HG03521 (cell line): ENCODE results near the gene AMPD1.
A peak's percentile ranks its signal among the peaks of the same experiment; 100 is the strongest.

Experiments used
- ATAC-seq: cut with Tn5 transposase; IDR thresholded peaks from one replicate; pipeline ENCODE4 v1.9.1; 2021; ENCODE audit warnings: mild to moderate bottlenecking, moderate library complexity; ENCODE audit not compliant: unreplicated experiment

Gene AMPD1

DNA sequence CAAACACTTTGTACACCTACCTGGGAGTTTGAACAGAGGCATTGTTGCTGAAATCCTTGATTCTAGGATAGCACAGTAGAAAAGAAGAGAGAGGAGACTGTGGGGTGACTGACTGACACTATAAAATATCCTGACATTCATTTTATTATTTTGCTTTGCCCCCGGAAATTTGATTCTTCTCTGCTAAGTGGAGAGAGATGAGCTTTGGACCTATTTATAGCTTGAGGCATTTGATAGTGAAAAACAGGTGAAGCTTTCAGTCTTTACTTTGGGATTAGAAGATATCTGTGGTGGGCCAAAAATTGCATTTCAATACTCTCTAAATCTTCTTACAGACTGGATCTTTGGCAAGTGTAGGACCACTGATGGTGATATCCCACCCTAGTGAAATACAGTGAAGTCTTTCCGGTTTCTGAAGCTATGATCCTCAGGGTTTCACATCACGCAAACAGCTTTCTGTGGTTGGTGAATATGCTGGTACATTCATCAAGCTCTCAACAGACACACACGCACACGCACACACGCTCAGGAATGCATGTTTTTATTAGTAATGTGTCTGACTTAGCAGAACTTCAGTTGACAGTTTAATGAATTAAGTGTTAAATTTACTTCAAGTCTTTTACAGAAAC lies at the start of gene AMPD1:
AMPD1 (minus strand) TSS at position 117 of the 629 bp plus-strand sequence; CDS start at position 42, 75 bp downstream.
- no peak for ATAC-seq

DNA sequence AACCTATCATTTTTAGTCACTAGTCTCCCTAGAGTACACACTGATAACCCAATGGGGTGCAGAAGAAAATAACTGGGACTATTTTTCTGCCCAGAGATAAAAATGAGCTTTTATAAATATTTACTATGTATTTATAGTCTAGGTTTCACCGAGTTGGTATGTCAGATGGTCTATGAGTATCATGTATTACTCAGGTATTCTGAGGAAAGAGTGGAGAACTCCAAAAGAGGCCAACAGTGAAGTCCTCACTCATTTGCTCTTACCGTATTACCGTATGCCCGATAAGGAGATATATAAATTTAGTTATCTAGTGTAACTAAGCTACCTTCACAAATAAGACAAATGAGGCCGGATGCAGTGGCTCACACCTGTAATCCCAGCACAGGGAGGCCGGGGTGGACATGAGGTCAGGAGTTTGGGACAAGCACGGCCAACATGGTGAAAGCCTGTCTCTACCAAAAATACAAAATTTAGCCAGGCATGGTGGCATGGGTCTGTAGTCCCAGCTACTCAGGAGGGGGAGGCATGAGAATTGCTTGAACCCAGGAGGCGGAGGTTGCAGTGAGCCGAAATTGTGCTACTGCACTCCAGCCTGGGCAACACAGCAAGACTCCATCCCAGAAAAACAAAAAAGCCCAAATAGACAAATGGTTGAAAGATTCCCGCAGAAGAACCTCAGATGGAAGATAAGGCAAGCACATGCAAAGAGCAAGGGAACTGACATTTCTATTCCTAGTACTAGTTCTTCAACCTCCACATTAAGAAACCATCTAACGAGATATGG lies 46.8 kb upstream of the AMPD1 start:
- ATAC-seq = no peak

DNA sequence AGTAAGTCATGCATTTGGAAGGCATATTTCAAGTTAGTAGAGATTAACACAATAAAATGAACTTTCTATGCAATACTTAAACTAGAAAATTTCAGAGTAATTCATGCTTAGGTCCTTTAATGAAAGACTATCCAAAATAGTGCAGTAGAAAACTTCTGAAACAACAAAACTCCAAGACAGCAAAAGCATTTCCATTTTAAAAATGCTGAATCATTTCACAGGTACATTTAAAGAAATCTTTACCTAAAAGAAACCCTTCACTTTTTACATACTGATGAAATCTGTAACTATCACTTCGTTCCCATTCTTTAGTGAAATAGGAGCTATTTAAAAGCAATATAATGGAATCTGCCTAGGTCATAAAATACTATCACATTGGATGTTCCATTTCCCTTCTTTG lies 45.0 kb upstream of the AMPD1 start:
- no peak for ATAC-seq

DNA sequence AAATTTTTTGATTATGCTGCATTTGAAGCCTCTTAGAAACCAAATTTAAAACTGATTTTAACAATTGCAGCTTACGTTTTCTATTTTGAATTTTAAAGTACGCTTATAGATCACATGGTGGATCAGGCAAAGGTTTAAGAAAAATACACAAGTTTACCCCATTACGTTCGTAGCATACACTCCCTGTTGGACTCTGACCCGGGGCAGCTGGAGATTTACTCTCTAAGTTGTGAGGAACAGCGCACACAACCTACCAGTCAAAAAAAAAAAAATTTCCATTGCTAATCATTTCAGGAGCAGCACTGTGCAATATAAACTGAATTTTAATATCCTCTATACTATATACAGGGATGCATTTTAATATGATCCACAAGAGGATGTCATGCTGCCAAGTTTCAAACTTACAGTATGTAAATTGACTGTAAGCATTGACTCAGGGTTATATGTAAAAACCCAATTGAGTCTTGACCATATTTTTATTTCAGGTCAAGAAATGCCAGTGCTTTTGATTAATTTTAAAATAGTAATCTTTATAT lies 42.0 kb upstream of the AMPD1 start:
- no peak for ATAC-seq

DNA sequence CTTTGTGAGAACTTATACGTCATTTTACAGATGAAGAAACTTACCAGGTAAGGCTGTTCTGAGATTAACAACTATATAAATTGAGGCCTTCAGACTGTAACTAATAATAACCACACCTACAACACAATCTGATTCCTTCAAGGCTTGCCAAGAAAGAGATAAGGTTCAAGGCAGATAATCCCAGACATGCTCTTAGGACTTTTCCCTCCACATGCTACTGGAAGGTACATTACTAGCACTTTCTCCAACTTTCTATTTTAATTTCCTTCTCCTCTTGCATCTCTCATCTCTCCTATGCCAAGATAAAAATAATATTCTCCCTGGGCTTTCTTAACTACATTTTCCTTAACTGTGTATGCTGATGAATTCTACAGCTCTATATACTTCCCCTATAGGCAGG lies 40.1 kb upstream of the AMPD1 start:
- no peak for ATAC-seq

DNA sequence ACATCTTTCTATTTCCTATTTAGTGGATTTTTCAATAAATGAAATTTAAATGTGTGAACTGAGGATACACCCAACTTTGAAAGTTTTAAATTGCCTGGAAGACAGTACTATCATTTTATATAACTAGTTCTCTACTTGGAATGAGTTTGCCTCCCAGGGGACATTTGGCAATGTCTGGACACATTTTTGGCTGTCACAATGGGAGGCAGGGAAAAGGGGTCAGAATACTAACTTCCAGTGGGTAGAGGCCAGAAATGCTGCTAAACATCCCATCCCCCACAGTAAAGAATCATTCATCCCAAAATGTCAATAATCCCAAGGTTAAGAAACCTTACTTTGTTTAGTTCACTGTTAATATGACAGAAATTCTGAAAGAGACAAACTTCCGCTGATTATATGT lies 34.4 kb upstream of the AMPD1 start:
- ATAC-seq = no peak

DNA sequence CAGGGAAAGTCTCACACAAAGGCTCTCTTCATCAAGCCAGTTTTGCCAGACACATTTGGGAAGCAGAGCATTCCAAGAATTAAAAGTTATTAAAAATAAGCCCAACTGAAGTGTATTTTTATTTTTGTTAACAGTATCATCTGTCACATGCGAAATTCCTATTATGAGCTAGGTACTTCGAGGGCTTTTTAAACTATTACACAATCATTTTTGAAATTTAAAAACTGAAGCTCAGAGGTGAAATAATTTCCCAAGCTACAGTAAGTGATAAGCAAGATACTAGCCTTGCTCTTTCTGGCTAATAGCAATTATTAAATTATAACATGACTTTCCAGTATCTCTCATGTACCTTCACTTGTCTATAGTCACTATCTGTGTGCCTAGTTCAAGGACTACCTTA lies 33.2 kb upstream of the AMPD1 start:
- no peak for ATAC-seq

DNA sequence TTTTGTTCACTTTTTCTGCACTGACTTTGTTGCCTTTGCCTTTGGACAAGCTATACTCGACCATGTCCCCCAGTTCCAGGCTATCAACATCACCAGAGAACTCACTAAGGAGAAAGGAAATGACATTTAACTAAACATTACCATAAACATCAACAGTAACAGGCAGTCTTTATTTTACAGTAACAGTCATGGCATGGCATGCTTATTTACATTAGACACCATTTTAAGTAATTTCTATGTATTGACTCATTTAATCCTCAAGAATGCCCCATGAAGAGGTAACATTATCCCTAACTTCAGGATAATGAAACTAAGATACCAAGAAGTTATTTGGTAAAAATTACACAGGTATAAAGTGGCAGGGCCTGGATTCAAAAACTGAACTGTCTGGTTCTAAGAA lies 29.9 kb upstream of the AMPD1 start:
- no peak for ATAC-seq

DNA sequence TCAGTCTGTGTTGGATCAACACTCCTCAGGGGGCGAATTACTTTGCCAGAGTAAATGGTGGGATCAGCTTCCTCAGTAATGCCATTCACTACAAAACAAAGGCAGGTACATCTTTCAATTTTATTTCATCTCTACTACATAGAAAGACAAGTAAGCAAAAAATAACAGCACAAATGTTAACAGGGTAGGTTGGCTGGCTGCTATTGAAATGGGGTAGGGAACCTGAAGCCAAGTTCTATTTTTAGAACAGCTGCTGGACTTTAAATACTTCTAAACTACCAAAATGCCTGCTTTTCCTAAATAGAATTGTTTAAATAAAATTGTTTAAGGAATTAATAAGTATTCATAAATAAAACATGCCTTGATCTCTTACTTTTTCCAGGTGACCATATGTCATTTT lies 28.6 kb upstream of the AMPD1 start:
- ATAC-seq = no peak

DNA sequence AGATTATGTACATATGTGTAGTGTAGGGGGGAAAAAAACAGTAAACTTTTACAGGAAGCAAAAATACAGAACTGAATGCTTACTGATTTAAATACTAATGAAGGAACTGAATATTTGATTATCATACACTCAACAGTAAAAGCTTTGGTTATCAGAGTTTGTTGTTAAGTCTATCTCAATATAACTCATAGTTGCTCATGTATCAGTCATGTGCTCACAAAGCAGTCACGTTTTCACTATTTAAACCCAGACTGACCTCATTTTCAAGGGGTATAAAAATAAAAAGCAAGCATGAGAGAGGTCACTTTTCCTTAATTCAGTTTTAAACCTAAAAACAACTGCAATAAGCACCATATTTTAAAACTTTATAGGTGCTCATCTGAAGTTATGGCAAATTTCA lies 28.1 kb upstream of the AMPD1 start:
- no peak for ATAC-seq

DNA sequence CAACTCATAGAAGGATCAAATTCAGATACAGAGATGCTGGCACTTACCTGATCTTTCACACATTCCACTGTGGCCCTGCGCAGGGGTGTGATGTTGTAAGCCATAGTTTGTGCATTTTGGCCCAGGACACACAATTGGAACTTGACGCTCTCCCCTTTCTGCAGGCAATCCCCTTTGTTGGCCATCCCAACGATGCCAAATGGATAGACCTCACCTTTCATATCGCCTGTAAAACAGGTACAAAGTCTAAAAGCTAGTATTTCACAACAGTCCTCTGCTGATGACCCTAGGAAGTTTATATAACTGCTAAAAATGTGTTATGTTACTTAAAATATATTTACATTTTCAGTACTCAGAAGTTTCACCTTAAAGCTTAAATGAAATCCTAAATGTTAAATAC lies 25.1 kb upstream of the AMPD1 start:
- no peak for ATAC-seq

DNA sequence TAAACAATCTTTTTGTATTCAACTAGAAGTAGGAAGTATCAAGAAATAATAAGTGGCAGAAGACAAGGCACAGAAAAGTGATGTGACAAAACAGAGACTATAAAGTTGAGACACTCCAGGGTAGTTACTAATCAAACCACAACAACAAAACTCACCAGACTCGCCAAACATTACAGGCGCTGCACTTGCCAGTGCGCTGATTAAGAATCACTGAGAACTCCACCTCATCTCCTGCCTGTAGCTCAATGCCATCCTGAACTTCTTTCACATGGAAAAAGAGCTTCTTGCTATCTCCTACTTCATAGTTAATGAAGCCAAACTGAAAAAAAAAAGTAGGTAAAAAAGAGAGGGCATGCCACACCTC lies 24.1 kb upstream of the AMPD1 start:
- no peak for ATAC-seq

DNA sequence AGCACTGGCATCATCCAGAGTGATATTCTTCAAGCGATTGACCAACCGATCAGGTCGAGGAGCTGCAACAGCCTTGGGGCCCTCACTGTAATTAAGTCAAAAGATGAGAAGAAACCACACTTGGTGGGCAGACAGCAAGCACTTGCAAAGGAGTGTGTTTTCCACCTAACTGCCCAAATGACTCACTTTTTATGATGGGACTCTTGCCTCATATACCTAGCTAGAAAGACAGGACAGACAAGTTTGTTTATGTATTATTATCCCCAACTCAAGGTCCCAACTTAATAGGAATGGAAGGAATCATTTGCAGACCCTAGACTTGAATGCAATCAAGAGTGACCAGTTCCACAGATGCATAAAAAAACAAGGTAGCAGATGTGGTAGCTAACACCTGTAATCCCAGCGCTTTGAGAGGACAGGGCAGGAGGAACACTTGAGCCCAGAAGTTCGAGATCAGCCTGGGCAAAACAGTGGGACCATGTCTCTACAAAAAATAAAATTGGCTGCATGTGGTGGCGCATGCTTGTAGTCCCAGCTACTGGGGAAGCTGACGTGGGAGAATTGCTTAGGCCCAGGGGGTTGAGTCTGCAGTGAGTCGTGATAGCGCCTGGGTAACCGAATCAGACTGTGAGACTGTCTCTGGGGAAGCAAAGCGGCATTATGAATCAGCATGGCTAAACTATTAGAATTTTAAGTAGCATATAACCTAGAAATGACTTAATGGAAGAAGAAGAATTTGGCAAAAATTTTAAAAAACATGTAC lies 23.5 kb upstream of the AMPD1 start:
- no peak for ATAC-seq

DNA sequence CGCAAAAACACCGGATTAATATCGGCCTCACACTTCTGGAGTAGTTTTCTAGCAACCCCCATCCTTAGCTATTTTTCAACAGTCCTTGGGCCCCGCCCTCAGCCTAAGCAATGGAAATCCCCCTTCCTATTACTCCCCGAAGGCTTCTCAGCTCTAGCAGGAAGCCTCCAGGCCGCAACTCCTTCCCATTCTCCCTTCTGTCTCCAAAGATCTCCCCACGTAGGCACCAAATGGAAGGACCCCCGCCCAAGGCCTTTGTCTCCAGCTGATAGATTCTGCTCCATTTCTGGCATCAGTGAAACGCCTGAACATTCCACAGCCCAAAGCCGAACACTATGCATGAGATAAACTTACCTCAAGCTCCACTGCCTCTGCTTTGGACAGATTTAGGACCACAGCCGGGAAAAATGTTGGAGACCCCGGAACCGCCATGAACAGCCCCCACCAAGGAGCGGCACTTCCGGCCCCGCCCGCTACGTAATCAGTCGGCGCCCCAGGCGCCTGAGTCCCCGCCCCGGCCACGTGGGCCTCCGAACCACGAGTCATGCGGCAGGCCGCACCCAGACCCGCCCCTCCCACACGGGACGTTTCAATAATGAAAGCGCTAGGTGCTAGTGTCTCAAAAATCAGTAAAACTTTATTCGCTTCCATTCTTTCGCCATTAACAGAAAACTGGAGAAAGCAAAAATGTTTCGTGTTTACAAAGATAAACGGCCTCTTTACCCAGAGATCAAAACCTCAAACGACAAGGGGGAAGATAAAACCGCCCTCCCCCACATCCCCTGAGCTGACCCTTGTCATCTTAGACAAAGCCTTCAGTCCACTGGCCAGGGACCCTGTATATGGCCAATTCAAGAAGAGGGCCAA lies 21.2 kb upstream of the AMPD1 start, which contains the start of gene NRAS:
NRAS (minus strand) TSS at position 468 of the 867 bp plus-strand sequence. CDS start 611 bp downstream, outside the sequence.
- ATAC-seq = peak; percentile 95

DNA sequence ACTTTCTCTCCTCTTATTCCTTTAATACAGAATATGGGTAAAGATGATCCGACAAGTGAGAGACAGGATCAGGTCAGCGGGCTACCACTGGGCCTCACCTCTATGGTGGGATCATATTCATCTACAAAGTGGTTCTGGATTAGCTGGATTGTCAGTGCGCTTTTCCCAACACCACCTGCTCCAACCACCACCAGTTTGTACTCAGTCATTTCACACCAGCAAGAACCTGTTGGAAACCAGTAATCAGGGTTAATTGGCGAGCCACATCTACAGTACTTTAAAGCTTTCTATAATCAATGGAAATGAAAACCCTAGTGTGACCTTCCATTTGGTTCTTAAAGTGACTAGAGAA lies 20.6 kb upstream of the AMPD1 start:
- ATAC-seq = no peak

DNA sequence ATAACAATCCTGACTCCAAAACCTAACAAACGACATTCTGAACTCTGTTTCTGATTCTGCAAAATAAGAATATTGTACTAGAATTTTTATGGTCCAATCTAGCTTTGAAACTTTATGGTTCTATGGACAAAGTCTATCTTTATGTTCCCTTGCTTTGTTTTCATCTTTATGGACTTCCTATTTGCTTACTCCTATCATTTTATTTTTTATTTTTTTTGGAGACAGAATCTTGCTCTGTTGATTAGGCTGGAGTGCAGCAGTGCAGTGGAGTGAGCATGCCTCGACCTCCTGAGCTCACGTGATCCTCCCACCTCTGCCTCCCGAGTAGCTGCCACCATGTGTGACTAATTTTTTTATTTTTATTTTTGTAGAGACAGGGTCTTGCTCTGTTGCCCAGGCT lies 17.6 kb upstream of the AMPD1 start:
- ATAC-seq = no peak

DNA sequence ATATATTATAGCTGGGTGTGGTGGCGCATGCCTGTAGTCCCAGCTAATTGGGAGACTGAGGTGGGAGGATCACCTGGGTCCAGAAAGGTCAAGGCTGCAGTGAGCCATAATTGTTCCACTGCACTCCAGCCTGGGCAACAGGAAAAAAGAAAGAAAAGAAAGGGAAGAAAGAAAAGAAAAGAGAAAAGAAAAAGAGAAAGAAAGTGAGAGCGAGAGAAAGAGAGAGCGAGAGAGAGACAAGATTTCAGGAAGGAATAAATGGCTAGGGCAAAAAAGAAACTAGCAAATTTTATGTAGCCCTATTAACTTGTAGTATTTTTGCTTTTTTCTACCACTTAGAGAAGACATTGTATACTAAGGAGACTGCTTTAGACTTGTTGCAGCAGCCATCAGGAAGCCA lies 15.0 kb upstream of the AMPD1 start:
- ATAC-seq = no peak

DNA sequence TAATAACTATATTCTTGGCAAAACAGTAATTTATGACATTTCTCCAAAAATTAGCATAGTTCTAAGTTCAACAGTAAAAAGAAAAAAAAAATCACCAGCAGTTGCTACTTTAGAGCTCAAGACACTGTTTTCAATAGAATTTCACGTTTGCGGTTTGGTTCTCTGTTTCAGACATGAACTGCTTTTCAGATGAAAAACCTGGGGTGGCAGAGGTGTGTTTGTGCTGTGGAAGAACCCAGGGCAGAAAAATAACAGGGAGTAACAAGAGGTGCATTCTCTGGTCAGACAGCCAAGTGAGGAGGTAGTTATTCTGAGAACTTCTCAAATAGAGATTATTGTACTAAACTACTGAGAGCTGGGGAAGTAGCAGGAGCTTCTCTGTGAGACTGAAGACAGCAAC lies 12.3 kb upstream of the AMPD1 start:
- ATAC-seq = no peak

DNA sequence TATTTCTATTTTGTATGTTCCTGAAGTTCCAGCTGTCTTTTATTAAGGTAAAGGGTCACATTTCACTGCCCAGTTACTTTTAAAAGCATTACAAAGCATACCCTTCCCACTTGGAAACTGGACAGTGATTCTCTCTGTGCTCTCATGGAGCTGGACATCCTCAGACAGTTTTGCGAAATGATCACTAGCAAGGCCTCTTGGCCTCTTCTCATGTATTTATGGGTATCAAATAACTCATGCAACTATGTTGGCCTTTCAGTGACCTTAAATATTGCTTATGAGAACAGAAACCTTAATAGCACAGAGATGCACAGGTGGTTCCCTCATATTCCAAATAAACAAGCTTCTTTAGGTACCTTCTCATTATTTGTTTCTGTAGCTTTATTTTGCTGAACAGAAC lies 7.9 kb upstream of the AMPD1 start:
- ATAC-seq = no peak

DNA sequence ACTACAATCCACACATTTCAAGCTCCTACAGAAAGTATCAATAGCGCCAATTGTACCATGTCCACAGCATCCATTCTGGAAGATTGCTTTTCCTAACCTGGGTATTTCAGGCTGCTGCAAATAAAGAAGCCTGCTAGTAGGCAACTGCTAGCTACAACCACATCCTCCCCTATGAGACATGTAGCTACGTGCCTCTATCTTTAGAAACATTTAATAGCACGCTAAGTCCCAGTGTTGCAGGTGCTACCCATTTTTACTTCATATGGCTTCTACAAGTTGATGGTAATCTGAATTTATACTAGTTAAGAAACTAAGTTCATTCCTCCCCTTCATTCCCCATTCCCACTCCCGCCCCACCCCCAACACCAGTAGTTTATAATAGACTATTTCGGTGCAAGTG lies 7.4 kb upstream of the AMPD1 start:
- no peak for ATAC-seq

DNA sequence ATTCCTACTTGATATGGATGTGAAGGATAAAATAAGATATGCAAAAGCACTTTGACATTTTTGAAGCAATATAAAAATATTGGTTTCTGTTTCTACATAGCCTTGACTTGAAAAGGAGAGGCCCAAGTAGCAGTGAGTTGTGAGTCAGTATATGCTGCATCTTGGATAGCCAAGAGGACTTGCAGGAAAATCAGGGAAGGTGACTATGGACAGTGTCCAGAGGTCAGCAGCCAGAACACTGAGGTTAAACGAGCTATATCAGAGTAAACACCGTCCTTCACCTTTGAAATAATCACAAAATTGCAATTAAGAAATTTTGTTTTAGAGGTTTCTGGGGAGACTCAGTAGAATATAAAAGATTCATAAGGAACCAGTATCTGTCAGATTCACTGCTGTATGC lies 6.6 kb upstream of the AMPD1 start:
- no peak for ATAC-seq
